GM19324 (cell line): ENCODE data around the gene CCNL2.

Experiments used
- ATAC-seq: cut with Tn5 transposase; IDR thresholded peaks from one replicate; pipeline ENCODE4 v1.9.1; 2021; ENCODE audit warnings: mild to moderate bottlenecking, moderate library complexity; ENCODE audit not compliant: unreplicated experiment, low FRiP score

CCNL2 gene

GRCh38 chr1:1347026-1347595 lies 52.0 kb downstream of the CCNL2 start:
- ATAC-seq = no peak

- ATAC-seq = no peak
These were observed 52.6 kb downstream of the CCNL2 start for GRCh38 chr1:1346501-1346890.

GRCh38 chr1:1345860-1346500 lies 53.2 kb downstream of the CCNL2 start:
- ATAC-seq = no peak

- no peak for ATAC-seq
These were observed 53.8 kb downstream of the CCNL2 start for GRCh38 chr1:1345384-1345783.

- no peak for ATAC-seq
These were observed 54.3 kb downstream of the CCNL2 start for GRCh38 chr1:1344655-1345361.

- no peak for ATAC-seq
These were observed 55.2 kb downstream of the CCNL2 start for GRCh38 chr1:1343811-1344421.

- no peak for ATAC-seq
These were observed 56.5 kb downstream of the CCNL2 start for GRCh38 chr1:1342584-1343115.

GRCh38 chr1:1342061-1342562 lies 57.0 kb downstream of the CCNL2 start:
- no peak for ATAC-seq

GRCh38 chr1:1341549-1342021 lies 57.5 kb downstream of the CCNL2 start:
- no peak for ATAC-seq

GRCh38 chr1:1340791-1341548 lies 58.2 kb downstream of the CCNL2 start:
- ATAC-seq = no peak

- no peak for ATAC-seq
These were observed 59.0 kb downstream of the CCNL2 start for GRCh38 chr1:1340185-1340584.

- ATAC-seq = no peak
These were observed 60.9 kb downstream of the CCNL2 start for GRCh38 chr1:1338278-1338677.

- ATAC-seq = no peak
These were observed 61.4 kb downstream of the CCNL2 start for GRCh38 chr1:1337793-1338147.

- ATAC-seq = no peak
These were observed 62.0 kb downstream of the CCNL2 start for GRCh38 chr1:1336931-1337792.

GRCh38 chr1:1336446-1336845 lies 62.7 kb downstream of the CCNL2 start:
- no peak for ATAC-seq

GRCh38 chr1:1335792-1336248 lies 63.3 kb downstream of the CCNL2 start:
- ATAC-seq = no peak
